Fibroblast of lung (primary cell): Measurements from ENCODE around the gene ZNF587.

Experiments used
- CTCF ChIP-seq, 2 donors: IDR thresholded peaks in 1 of 2; conservative IDR thresholded peaks in 1 of 2; 1 replicate in 1 of 2; 2 replicates in 1 of 2; pipeline ENCODE4 v1.5.1; 2011 to 2012; ENCODE audit warnings: low read length in 2 of 2, control low read depth in 1 of 2, inconsistent platforms in 1 of 2, low read depth in 1 of 2, mild to moderate bottlenecking in 1 of 2
- EZH2 ChIP-seq: IDR thresholded peaks from 2 replicates; pipeline ENCODE4 v1.5.1; 2012; ENCODE audit warnings: low read length, control low read depth, mild to moderate bottlenecking; ENCODE audit errors: missing control alignments

GRCh38 chr19:57905258-57905657 lies 55.6 kb downstream of the ZNF587 start:
- TF ChIP-seq CTCF (conservative IDR thresholded peaks at IDR 0.05 in 1 of 2, IDR thresholded peaks at IDR 0.05 in 1 of 2; ENCODE audit: low read depth in 1 of 2, low read length in 2 of 2), result no peak
- no peak for TF ChIP-seq EZH2
